ENCODE results near the gene OGFOD2.

Gene OGFOD2

GRCh38 chr12:122964439-122965257 lies 10.4 kb upstream of the OGFOD2 start:
- Histone ChIP-seq H3K27ac (ENCODE audit: low read depth, low read length, poor library complexity, severe bottlenecking) (no peak overlapping the region), H2AFZ (ENCODE audit: low read length) (no peak overlapping the region)

GRCh38 chr12:122965321-122965751 lies 9.7 kb upstream of the OGFOD2 start:
- Histone ChIP-seq H3K4me2 (ENCODE audit: low read length) (peak overlapping the region; percentile 71; the same call in 1 of the 2 replicates), H3F3A (ENCODE audit: insufficient read depth, low read length) (no peaks in the 10 kb centered on the region), H3K27ac (ENCODE audit: low read depth, low read length, poor library complexity, severe bottlenecking) (no peak overlapping the region), H3K9me2 (ENCODE audit: low read depth, low read length) (no peaks in the 10 kb centered on the region), H2AFZ (ENCODE audit: low read length) (no peak overlapping the region), H3K4me1 (ENCODE audit: insufficient read depth, low read length, severe bottlenecking) (peaks cover 9% of the 10 kb centered on the region), H3K9me3 (ENCODE audit: low read length) (no peaks in the 10 kb centered on the region), H3K36me3 (ENCODE audit: insufficient read depth, low read length) (no peaks in the 10 kb centered on the region), H3K9ac (ENCODE audit: low read length) (no peak overlapping the region), H3K4me3 (ENCODE audit: low read depth, low read length, poor library complexity, severe bottlenecking) (no peak overlapping the region), H3K79me2 (ENCODE audit: insufficient read depth, low read length) (no peaks in the 10 kb centered on the region), H4K20me1 (ENCODE audit: insufficient read depth, low read length) (no peaks in the 10 kb centered on the region), H3K27me3 (ENCODE audit: insufficient read depth, low read length) (no peaks in the 10 kb centered on the region)
- TF ChIP-seq CTCF (IDR thresholded peaks at IDR 0.05; ENCODE audit: low read length) (no peak), EZH2 (IDR thresholded peaks at IDR 0.05; ENCODE audit: borderline replicate concordance, low read length) (no peak)

More at GRCh38 chr12:122964439-122965257, 10.4 kb upstream of the OGFOD2 start:
- Histone ChIP-seq H3K4me1 (ENCODE audit: insufficient read depth, low read length, severe bottlenecking) (peaks cover 9% of the 10 kb centered on the region), H4K20me1 (ENCODE audit: insufficient read depth, low read length) (no peaks in the 10 kb centered on the region), H3K27me3 (ENCODE audit: insufficient read depth, low read length) (no peaks in the 10 kb centered on the region), H3K4me2 (ENCODE audit: low read length) (no peak overlapping the region), H3K9ac (ENCODE audit: low read length) (no peak overlapping the region), H3K79me2 (ENCODE audit: insufficient read depth, low read length) (no peaks in the 10 kb centered on the region), H3K9me3 (ENCODE audit: low read length) (no peaks in the 10 kb centered on the region), H3K36me3 (ENCODE audit: insufficient read depth, low read length) (no peaks in the 10 kb centered on the region), H3K4me3 (ENCODE audit: low read depth, low read length, poor library complexity, severe bottlenecking) (no peak overlapping the region), H3K9me2 (ENCODE audit: low read depth, low read length) (no peaks in the 10 kb centered on the region), H3F3A (ENCODE audit: insufficient read depth, low read length) (no peaks in the 10 kb centered on the region)
- TF ChIP-seq CTCF (IDR thresholded peaks at IDR 0.05; ENCODE audit: low read length) (no peak), EZH2 (IDR thresholded peaks at IDR 0.05; ENCODE audit: borderline replicate concordance, low read length) (no peak)

DNA sequence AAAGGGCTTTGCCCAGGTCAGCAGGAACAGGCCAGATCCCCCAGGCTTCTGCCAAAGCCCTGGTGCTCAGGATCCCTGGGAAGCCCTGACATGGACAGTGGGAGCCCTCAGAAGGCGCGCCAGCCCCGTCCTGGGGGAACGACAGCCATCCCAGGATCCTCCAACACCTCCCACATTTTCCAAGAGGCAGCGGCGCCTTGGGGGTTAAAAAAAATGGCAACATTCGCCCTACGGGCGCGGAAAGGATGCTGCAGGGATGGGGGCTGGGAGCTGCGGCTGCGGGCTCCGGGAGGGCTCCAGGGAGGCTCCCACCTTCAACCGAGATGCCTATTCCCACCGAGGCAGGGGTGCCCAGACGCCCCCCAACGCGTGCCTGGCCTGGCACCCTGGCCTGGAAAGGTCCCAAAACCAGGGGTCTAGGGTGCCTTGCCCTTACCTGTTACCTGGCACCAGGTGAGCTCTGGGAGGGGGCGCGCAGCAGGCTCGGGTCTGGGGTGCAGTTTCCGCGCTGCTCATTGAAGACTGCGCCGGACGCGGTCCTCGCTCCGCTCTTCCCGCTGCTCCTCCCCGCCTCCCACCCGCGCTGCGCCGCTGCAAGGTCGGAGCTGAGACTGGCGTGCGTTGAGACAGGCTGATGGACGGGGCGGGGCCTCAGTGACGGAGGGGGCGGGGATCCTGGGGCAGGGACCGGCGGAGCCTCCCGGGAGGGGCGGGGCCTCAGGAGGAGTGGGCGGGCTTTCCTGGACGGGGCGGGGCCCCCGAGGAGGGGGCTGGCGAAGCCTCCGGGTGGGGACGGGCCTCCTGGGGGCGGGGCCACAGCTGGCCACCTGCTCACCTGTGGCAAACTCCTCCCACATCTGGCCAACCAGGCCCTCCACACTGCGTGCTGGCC lies 8.9 kb upstream of the OGFOD2 start, which contains the start of gene ABCB9:
TSS of gene ABCB9 (minus strand) at position 613 of the 892 bp plus-strand sequence. CDS start 6,228 bp downstream, outside the sequence.
- H3K79me2 ChIP-seq (ENCODE audit: insufficient read depth, low read length): no peaks in the 10 kb centered on the region
- H3K27me3 ChIP-seq (ENCODE audit: insufficient read depth, low read length): no peaks in the 10 kb centered on the region
- no peaks in the 10 kb centered on the region for H3K9me3 ChIP-seq (ENCODE audit: low read length)
- no peaks in the 10 kb centered on the region for H4K20me1 ChIP-seq (ENCODE audit: insufficient read depth, low read length)
- no peaks in the 10 kb centered on the region for H3K36me3 ChIP-seq (ENCODE audit: insufficient read depth, low read length)
- no peak within 1 kb of the TSS for H2AFZ ChIP-seq (ENCODE audit: low read length)
- H3K9ac ChIP-seq (ENCODE audit: low read length): peak within 1 kb of the TSS; percentile 55; the same call in 1 of the 2 replicates
- TF ChIP-seq CTCF (IDR thresholded peaks at IDR 0.05; ENCODE audit: low read length) (no peak), EZH2 (IDR thresholded peaks at IDR 0.05; ENCODE audit: borderline replicate concordance, low read length) (no peak)
- peak within 1 kb of the TSS; percentile 58 for H3K4me3 ChIP-seq (ENCODE audit: low read depth, low read length, poor library complexity, severe bottlenecking)
- no peaks in the 10 kb centered on the region for H3K9me2 ChIP-seq (ENCODE audit: low read depth, low read length)
- peaks cover 9% of the 10 kb centered on the region for H3K4me1 ChIP-seq (ENCODE audit: insufficient read depth, low read length, severe bottlenecking)
- H3K27ac ChIP-seq (ENCODE audit: low read depth, low read length, poor library complexity, severe bottlenecking): no peak within 1 kb of the TSS
- H3F3A ChIP-seq (ENCODE audit: insufficient read depth, low read length): no peaks in the 10 kb centered on the region
- H3K4me2 ChIP-seq (ENCODE audit: low read length): peak within 1 kb of the TSS; percentile 71
